Ishikawa (cell line): ENCODE data around the gene MSH5.

Source experiments
- CREB1 ChIP-seq: IDR thresholded peaks from 2 replicates; pipeline ENCODE4 v1.6.1; 2012; ENCODE audit warnings: low read depth
- EP300 ChIP-seq: IDR thresholded peaks from 2 replicates; pipeline ENCODE4 v1.6.1; 2012; ENCODE audit warnings: borderline replicate concordance
- RAD21 ChIP-seq: IDR thresholded peaks from 2 replicates; pipeline ENCODE4 v1.6.1; 2012; ENCODE audit warnings: low read depth
- TAF1 ChIP-seq: IDR thresholded peaks from 2 replicates; pipeline ENCODE4 v1.6.1; 2012; ENCODE audit warnings: low read depth, mild to moderate bottlenecking
- TCF12 ChIP-seq: IDR thresholded peaks from 2 replicates; pipeline ENCODE4 v1.6.1; 2012; ENCODE audit warnings: low read depth
- TEAD4 ChIP-seq: IDR thresholded peaks from 2 replicates; pipeline ENCODE4 v1.6.1; 2012
- USF1 ChIP-seq: IDR thresholded peaks from 2 replicates; pipeline ENCODE4 v1.6.1; 2012
- YY1 ChIP-seq: IDR thresholded peaks from 2 replicates; pipeline ENCODE4 v1.6.1; 2012; ENCODE audit warnings: low read depth
- TF ChIP-seq, protein P1 (sequence below): IDR thresholded peaks from 2 replicates; pipeline ENCODE4 v1.6.1; 2012
- TF ChIP-seq, protein P2 (sequence below): IDR thresholded peaks from 2 replicates; pipeline ENCODE4 v1.6.1; 2012; ENCODE audit warnings: low read depth, mild to moderate bottlenecking

GRCh38 chr6:31707701-31708100 is 32.1 kb upstream of the MSH5 start:
- no peak for TF ChIP-seq EP300
- TF ChIP-seq, protein P1, sequence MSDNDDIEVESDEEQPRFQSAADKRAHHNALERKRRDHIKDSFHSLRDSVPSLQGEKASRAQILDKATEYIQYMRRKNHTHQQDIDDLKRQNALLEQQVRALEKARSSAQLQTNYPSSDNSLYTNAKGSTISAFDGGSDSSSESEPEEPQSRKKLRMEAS = no peak
- TF ChIP-seq CREB1 = no peak
- TF ChIP-seq TEAD4 = no peak
- TF ChIP-seq RAD21 = no peak
- no peak for TF ChIP-seq TCF12
- no peak for TF ChIP-seq USF1
- TF ChIP-seq, protein P2, sequence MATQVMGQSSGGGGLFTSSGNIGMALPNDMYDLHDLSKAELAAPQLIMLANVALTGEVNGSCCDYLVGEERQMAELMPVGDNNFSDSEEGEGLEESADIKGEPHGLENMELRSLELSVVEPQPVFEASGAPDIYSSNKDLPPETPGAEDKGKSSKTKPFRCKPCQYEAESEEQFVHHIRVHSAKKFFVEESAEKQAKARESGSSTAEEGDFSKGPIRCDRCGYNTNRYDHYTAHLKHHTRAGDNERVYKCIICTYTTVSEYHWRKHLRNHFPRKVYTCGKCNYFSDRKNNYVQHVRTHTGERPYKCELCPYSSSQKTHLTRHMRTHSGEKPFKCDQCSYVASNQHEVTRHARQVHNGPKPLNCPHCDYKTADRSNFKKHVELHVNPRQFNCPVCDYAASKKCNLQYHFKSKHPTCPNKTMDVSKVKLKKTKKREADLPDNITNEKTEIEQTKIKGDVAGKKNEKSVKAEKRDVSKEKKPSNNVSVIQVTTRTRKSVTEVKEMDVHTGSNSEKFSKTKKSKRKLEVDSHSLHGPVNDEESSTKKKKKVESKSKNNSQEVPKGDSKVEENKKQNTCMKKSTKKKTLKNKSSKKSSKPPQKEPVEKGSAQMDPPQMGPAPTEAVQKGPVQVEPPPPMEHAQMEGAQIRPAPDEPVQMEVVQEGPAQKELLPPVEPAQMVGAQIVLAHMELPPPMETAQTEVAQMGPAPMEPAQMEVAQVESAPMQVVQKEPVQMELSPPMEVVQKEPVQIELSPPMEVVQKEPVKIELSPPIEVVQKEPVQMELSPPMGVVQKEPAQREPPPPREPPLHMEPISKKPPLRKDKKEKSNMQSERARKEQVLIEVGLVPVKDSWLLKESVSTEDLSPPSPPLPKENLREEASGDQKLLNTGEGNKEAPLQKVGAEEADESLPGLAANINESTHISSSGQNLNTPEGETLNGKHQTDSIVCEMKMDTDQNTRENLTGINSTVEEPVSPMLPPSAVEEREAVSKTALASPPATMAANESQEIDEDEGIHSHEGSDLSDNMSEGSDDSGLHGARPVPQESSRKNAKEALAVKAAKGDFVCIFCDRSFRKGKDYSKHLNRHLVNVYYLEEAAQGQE = no peak
- no peak for TF ChIP-seq YY1
- TF ChIP-seq TAF1 = no peak
